Type B pancreatic cell (in vitro differentiated cells): ENCODE data around the gene SLC10A7. TPM values are rescaled to one million over a fixed set of nuclear protein-coding genes. Genes with fewer than 3 reads are reported as not detected.

ENCODE experiments used
- DNase-seq: peaks from one replicate; pipeline ENCODE4 v3.0.0; 2021; ENCODE audit warnings: mixed read lengths; ENCODE audit not compliant: unreplicated experiment; ENCODE audit errors: extremely low spot score
- H3K27ac Mint-ChIP-seq: 2 replicates; pipeline ENCODE4 v1.8.0; 2021; ENCODE audit warnings: mild to moderate bottlenecking, mixed read lengths
- H3K27me3 Mint-ChIP-seq: 2 replicates; pipeline ENCODE4 v1.8.0; 2021; ENCODE audit warnings: mixed read lengths
- H3K36me3 Mint-ChIP-seq: 2 replicates; pipeline ENCODE4 v1.8.0; 2021; ENCODE audit warnings: mixed read lengths
- H3K4me1 Mint-ChIP-seq: one replicate; pipeline ENCODE4 v1.8.0; 2021; ENCODE audit warnings: mixed read lengths; ENCODE audit not compliant: unreplicated experiment
- H3K4me3 Mint-ChIP-seq: 2 replicates; pipeline ENCODE4 v1.8.0; 2021; ENCODE audit warnings: mild to moderate bottlenecking, mixed read lengths
- H3K9me3 Mint-ChIP-seq: 2 replicates; pipeline ENCODE4 v1.8.0; 2021; ENCODE audit warnings: mixed read lengths
- CTCF ChIP-seq: fragments of 200-600 bp; sonication (generic); conservative IDR thresholded peaks from 2 replicates; pipeline ENCODE4 v1.5.0; 2021; ENCODE audit warnings: antibody characterized with exemption, mild to moderate bottlenecking
- total RNA-seq: library from RNA; stranded (reverse); gene quantifications from 2 replicates; pipeline ENCODE4 v1.2.1, GENCODE V29; 2021; ENCODE audit warnings: low replicate concordance

Gene SLC10A7
- total RNA-seq, 1 donor from 2014 or later, result 16.1 TPM

- Mint-ChIP-seq H3K36me3 (no peaks in the 10 kb centered on the region), H3K27ac (no peak overlapping the region), H3K27me3 (peaks cover 4% of the 10 kb centered on the region), H3K4me3 (no peak overlapping the region), H3K4me1 (peaks cover 7% of the 10 kb centered on the region), H3K9me3 (no peaks in the 10 kb centered on the region)
- no peak for TF ChIP-seq CTCF
- no peak for DNase-seq
These were observed 185.9 kb downstream of the SLC10A7 start for GRCh38 chr4:146335763-146336409.

- Mint-ChIP-seq H3K36me3 (no peaks in the 10 kb centered on the region), H3K27me3 (peaks cover 4% of the 10 kb centered on the region)
- no peak for TF ChIP-seq CTCF
These were observed 186.8 kb downstream of the SLC10A7 start for GRCh38 chr4:146334862-146335449.

GRCh38 chr4:146333895-146334262 lies 187.9 kb downstream of the SLC10A7 start:
- no peak overlapping the region for H3K27ac Mint-ChIP-seq
- no peaks in the 10 kb centered on the region for H3K36me3 Mint-ChIP-seq
- peaks cover 7% of the 10 kb centered on the region for H3K4me1 Mint-ChIP-seq
- H3K9me3 Mint-ChIP-seq, result no peaks in the 10 kb centered on the region
- peaks cover 4% of the 10 kb centered on the region for H3K27me3 Mint-ChIP-seq
- DNase-seq, result no peak
- H3K4me3 Mint-ChIP-seq, result no peak overlapping the region
- TF ChIP-seq CTCF, result no peak

More at GRCh38 chr4:146334862-146335449, 186.8 kb downstream of the SLC10A7 start:
- H3K27ac Mint-ChIP-seq, result no peak overlapping the region
- no peak overlapping the region for H3K4me3 Mint-ChIP-seq
- H3K9me3 Mint-ChIP-seq, result no peaks in the 10 kb centered on the region
- peaks cover 7% of the 10 kb centered on the region for H3K4me1 Mint-ChIP-seq
- DNase-seq, result no peak

GRCh38 chr4:146333187-146333894 lies 188.4 kb downstream of the SLC10A7 start:
- no peak overlapping the region for H3K4me3 Mint-ChIP-seq
- H3K36me3 Mint-ChIP-seq, result no peaks in the 10 kb centered on the region
- TF ChIP-seq CTCF, result no peak
- no peaks in the 10 kb centered on the region for H3K27me3 Mint-ChIP-seq
- no peak for DNase-seq
- H3K9me3 Mint-ChIP-seq, result no peaks in the 10 kb centered on the region
- peaks cover 7% of the 10 kb centered on the region for H3K4me1 Mint-ChIP-seq
- no peak overlapping the region for H3K27ac Mint-ChIP-seq

- no peak for TF ChIP-seq CTCF
These were observed 191.3 kb downstream of the SLC10A7 start for GRCh38 chr4:146330392-146330791.

More at GRCh38 chr4:146330392-146330791, 191.3 kb downstream of the SLC10A7 start:
- no peak overlapping the region for H3K4me3 Mint-ChIP-seq
- no peak for DNase-seq
- H3K4me1 Mint-ChIP-seq, result no peaks in the 10 kb centered on the region
- no peaks in the 10 kb centered on the region for H3K36me3 Mint-ChIP-seq
- H3K27me3 Mint-ChIP-seq, result no peaks in the 10 kb centered on the region
- no peak overlapping the region for H3K27ac Mint-ChIP-seq
- H3K9me3 Mint-ChIP-seq, result no peaks in the 10 kb centered on the region
